ENCODE data around the gene ADAM30.

GRCh38 chr1:119898981-119899720, 2.8 kb upstream of the ADAM30 start:
- no peak for TF ChIP-seq CTCF (IDR thresholded peaks at IDR 0.05)
- no peak for TF ChIP-seq POLR2A (IDR thresholded peaks at IDR 0.05)

Data from uterus (tissue), 2 donors.